ENCODE measurements around the gene CD248.

Gene CD248

DNA sequence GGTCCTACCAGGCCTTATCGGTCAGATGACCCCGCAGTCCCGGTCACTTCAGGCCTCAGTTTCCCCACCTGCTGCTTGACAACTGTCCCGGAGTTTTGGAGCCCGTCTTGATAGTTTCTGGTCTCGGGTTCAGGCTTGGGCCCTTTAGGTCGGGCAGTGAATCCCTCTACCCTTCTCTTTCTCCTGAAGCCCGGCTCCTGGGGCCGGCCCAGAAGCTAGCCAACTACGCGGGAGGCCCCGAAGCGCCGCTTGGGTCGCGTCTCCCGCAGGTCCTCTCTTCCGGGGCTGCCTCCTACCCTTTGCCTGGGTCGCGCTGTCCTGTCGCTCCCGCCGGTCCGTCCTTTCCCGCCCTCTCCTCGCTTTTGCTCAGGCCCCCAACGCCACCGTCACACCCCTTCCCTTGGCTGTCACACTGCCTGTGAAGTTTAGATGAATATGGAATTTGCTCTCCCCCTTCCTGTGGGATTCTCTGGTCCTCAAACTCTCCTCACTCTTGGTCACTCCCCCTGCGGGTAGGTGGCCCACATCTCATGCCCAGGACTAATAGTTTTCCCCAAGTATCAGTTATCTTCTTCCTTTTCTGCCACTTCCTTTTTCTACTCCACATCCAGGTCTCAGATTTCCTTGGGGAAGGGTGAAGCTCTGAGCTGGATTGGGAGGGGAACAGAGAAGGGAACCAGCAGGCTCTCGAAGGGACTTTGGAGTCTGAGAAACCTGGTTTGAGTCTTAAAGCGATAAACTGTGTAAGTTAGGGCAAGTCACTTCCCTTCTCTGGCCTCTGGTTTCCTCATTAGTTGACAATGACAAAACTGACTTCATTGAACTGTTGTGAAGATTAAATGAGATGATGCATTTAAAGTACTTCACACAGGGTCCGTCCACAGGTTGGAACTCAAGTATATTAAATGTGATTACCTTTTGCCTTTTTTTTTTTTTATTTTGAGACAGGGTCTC, 47.6 kb downstream of the CD248 start:
- no peak for DNase-seq

GRCh38 chr11:66268244-66268951, 48.4 kb downstream of the CD248 start, which contains the start of gene RAB1B:
Gene RAB1B, plus strand, starts transcription at chr11:66268639. Its CDS starts 41 bp downstream, at chr11:66268680.
- peak; percentile 99 for DNase-seq

GRCh38 chr11:66267379-66268243, 49.2 kb downstream of the CD248 start:
- DNase-seq = peak; percentile 78

GRCh38 chr11:66267039-66267378, 49.8 kb downstream of the CD248 start:
- no peak for DNase-seq

DNA sequence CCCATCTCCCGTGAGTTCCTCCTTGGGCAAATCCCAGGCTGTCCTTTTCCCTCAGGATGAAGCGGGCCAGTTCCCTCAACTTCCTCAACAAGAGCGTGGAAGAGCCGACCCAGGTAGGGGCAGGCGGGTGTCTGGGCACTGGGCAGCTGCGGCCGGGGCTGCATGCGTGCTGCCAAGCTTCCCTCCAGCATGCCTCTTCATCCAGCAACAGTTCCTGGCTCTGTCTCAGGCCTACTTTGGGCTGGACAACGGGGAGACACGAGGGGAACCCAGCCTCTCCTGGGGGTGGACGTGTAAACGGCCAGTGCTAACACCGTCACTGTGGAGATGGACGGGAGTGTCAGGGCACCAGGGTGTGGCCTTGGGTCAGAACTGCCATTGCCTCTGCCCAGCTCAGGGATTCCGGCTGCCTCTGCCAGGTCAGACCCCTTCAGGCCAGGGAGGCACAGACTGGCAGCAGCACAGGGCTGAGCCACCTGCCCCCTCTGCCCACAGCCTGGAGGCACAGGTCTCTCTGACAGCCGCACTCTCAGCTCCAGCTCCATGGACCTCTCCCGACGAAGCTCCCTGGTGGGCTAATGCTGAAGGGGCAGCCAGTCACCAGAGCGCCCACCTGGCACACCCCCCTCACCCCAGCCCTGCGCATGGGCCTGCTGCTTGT, 50.3 kb downstream of the CD248 start:
- DNase-seq = no peak

DNA sequence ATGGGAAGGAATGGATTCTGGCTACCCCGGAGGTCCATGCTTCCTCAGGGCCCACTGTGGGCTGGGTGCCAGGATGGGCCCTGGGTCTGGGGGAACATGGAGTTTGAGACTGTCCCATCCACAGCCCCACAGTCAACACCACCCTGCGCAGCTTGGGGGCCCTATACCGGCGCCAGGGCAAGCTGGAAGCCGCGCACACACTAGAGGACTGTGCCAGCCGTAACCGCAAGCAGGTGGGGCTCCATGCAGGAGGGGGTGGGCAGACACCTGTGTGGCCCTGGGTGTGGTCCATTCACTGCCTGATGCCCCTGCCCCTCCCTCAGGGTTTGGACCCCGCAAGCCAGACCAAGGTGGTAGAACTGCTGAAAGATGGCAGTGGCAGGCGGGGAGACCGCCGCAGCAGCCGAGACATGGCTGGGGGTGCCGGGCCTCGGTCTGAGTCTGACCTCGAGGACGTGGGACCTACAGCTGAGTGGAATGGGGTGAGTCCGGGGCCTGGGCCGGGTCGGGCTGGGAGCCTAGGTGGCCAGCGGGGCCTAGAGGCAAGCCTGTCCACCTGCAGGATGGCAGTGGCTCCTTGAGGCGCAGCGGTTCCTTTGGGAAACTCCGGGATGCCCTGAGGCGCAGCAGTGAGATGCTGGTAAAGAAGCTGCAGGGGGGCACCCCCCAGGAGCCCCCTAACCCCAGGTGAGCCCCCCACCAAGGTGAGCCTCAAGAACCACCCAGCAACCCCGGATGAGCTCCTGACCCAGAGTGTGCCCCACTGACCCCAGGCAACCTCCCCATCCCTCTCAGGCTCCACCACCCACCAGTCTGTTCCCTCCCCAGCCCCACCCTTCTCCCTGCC, 51.1 kb downstream of the CD248 start:
- no peak for DNase-seq

DNA sequence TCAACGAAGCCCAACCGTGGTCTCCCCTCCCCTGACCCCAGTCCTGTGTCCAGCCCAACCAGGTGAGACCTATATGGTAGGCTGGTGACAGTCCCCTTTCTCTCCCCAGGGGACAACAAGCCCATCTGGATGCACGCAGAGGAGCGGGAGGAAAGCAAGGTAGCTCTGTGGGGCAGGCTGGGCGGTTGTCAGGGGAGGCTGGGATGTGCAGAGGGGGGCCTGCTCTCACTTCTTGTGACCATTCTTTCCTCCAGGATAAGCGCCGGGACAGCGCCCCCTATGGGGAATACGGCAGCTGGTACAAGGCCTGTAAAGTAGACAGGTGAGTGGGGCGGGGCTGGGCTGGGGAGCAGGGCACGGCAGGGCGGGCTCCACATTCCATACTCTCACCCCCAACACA, 51.9 kb downstream of the CD248 start:
- no peak for DNase-seq

Data from activated T-cell treated with anti-CD3 and anti-CD28 coated beads for 4 hours (primary cell).